Hematopoietic multipotent progenitor cell treated with erythropoietin and hydrocortisone succinate and interleukin-3 and kit ligand, for 4 days (in vitro differentiated cells): Measurements from ENCODE around the gene RASGRP4.

Experiments used
- DNase-seq: peaks from one replicate; pipeline ENCODE4 v3.0.0-alpha.2; 2015

The RASGRP4 gene

GRCh38 chr19:38387550-38388348 lies 38.3 kb downstream of the RASGRP4 start, which contains the start of gene GGN:
TSS of gene GGN (minus strand) at chr19:38388034. CDS start at chr19:38387261, 773 bp downstream.
- peak; percentile 84 for DNase-seq

GRCh38 chr19:38386971-38387549 lies 39.0 kb downstream of the RASGRP4 start:
- peak; percentile 62 for DNase-seq

- peak; percentile 33 for DNase-seq
Measured at GRCh38 chr19:38386300-38386970, 39.6 kb downstream of the RASGRP4 start.

GRCh38 chr19:38385804-38386257 lies 40.2 kb downstream of the RASGRP4 start:
- DNase-seq = peak; percentile 64

GRCh38 chr19:38385057-38385803 lies 40.8 kb downstream of the RASGRP4 start:
- DNase-seq = no peak

- DNase-seq = peak; percentile 43
Measured at GRCh38 chr19:38384209-38385027, 41.6 kb downstream of the RASGRP4 start.

- DNase-seq = no peak
Measured at GRCh38 chr19:38383743-38384142, 42.3 kb downstream of the RASGRP4 start.

GRCh38 chr19:38383184-38383583 lies 42.8 kb downstream of the RASGRP4 start:
- no peak for DNase-seq

GRCh38 chr19:38381138-38381537 lies 44.9 kb downstream of the RASGRP4 start:
- no peak for DNase-seq

GRCh38 chr19:38378866-38379265 lies 47.2 kb downstream of the RASGRP4 start:
- no peak for DNase-seq

GRCh38 chr19:38377052-38377451 lies 49.0 kb downstream of the RASGRP4 start:
- no peak for DNase-seq

- DNase-seq = no peak
Measured at GRCh38 chr19:38376576-38376975, 49.4 kb downstream of the RASGRP4 start.

- DNase-seq = no peak
Measured at GRCh38 chr19:38375748-38376147, 50.3 kb downstream of the RASGRP4 start.

- peak; percentile 56 for DNase-seq
Measured at GRCh38 chr19:38375098-38375493, 50.9 kb downstream of the RASGRP4 start.

- DNase-seq = peak; percentile 100
Measured at GRCh38 chr19:38374332-38375097, 51.5 kb downstream of the RASGRP4 start, which contains the start of gene PSMD8. TSS of gene PSMD8 (plus strand) at chr19:38374571. CDS start at chr19:38374602, 31 bp downstream.

- no peak for DNase-seq
Measured at GRCh38 chr19:38373907-38374331, 52.1 kb downstream of the RASGRP4 start.

GRCh38 chr19:38371081-38371480 lies 54.9 kb downstream of the RASGRP4 start:
- DNase-seq = no peak

- DNase-seq = no peak
Measured at GRCh38 chr19:38370299-38370698, 55.7 kb downstream of the RASGRP4 start.

GRCh38 chr19:38369584-38369983 lies 56.4 kb downstream of the RASGRP4 start:
- DNase-seq = no peak

- no peak for DNase-seq
Measured at GRCh38 chr19:38367041-38367440, 59.0 kb downstream of the RASGRP4 start.
